Inferior parietal cortex (tissue), 1 donor: ENCODE results near the gene HIPK2.
A peak's percentile ranks its signal among the peaks of the same experiment; 100 is the strongest.
"Not testable (repeated sequence)": the region's sequence is repeated elsewhere in the genome, so short reads cannot be mapped to it uniquely, and the experiment has no call there.

Source experiments
- DNase-seq: peaks from one replicate; pipeline ENCODE4 v3.0.0-alpha.2; 2016; ENCODE audit errors: extremely low spot score

The HIPK2 gene

DNA sequence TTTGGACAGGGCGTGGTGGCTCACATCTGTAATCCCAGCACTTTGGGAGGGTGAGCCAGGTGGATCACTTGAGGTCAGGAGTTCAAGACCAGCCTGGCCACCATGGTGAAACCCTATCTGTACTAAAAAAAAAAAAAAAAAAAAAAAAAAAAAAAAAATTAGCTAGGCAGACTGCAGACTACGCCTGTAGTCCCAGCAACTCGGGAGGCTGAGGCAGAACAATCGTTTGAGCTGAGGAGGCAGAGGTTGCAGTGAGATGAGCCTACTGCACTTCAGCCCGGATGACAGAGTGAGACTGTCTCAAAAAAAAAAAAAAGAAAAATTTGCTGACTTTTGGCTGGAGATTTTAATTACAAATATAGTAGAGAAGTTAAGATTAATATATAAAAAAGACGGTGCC, 104.0 kb downstream of the HIPK2 start:
- no peak for DNase-seq

DNA sequence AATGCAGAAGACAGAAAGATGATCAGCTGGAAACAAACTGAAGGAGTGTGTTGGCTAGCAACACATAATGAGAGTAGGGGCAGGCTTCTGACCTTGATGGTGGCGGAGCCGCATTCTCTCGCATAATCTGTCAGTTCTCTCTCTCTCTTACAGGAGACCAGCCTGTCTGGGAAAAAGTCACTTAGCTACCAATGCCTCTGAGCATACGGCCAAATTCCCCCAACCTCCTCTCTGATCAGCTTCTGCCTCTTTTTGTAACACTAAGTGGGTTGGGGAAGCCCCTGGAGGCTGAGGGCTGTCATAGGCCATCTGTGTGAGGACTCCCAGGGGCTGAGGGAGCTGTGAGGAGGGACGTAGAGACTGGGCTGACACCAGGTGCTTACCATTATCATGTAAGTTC, 104.6 kb downstream of the HIPK2 start:
- DNase-seq, result no peak

DNA sequence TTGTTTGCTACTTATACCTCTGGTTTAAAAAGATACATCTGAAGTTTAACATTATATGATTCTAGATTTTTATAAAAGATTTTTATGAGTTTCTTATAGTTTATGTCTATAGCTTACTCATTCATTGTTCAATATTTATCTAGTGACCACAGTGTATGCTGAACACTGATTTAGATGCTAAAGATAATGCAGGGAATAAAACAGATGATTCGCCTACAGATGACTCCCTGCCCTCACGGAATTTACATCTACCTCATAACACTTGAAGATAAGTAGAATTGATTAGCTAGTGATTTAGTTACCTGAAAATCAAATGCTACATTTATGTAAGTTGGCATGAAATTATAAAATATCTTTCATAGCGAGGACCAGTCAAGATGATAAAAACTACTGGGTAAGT, 105.8 kb downstream of the HIPK2 start:
- no peak for DNase-seq

DNA sequence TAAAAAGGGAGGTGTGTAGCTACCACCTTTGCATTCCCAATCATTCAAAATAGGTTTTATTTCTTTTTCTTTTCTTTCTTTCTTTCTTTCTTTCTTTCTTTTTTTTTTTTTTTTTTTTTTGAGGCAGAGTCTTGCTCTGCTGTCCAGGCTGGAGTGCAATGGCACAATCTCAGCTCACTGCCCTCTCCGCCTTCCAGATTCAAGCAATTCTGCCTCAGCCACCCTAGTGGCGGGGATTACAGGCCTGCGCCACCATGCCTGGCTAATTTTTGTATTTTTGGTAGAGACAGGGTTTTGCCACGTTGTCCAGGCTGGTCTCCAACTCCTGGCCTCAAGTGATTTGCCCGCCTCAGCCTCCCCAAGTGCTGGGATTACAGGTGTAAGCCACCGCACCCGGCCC, 107.1 kb downstream of the HIPK2 start:
- DNase-seq, result not testable (repeated sequence)

DNA sequence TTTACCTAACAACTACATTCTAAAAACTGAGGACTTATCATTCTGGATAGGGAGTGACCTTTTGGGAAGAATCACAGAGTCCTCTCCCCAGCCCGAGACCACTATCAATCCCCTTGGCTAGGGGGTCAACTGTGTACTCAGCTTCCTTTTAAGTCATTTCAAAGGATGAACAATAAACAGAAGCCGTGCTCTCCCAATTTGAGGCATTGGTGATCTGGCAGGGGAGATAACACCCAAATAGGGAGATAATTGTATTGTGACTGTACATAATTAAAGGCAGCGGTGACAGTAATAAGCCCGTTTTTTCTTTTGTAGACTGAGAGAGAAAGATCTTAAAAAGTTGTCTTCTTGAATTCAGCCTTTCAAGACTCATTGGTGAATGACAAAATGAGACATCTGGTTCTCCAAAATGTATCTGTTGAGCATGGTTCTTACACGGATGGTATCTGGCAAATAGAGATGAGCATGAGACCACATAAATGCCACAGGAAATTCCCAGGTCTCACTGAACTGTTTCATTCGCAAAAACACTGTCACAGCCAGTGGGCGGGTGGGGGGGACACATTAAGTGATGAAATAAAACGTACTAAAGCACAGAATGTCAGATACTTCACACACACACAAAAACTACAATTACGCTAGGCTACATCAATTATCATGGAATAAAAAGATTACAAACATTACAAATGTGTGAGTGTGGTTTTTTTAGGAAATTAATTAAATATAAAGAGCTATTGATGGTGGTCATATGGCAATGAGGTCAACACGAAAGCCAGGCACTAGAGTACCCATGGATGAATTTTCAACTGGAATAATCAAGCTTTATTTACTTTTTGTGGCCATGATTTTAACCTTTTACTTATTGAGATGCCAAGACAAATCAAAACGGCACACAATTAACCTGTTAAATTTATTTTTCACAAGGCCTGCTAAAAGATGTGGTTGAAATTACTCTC, 108.4 kb downstream of the HIPK2 start:
- DNase-seq, result no peak

DNA sequence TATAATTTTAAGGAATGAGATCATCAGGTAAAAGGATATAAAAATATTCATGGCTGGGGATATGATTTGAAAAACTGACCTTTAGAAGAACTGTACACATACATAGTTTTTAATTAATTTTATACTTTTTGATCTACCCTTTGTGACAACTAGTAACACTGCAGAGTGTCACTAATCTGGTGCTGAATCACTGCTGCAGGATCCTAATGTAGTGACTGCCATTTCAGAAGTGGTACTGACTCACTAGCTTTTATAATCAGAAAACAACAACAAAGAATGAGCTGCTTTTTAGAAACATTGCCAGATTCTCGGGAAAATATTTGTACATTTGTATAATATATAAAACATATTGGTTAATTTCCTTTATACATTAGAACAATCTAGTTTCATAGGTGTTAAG, 110.4 kb downstream of the HIPK2 start:
- no peak for DNase-seq

DNA sequence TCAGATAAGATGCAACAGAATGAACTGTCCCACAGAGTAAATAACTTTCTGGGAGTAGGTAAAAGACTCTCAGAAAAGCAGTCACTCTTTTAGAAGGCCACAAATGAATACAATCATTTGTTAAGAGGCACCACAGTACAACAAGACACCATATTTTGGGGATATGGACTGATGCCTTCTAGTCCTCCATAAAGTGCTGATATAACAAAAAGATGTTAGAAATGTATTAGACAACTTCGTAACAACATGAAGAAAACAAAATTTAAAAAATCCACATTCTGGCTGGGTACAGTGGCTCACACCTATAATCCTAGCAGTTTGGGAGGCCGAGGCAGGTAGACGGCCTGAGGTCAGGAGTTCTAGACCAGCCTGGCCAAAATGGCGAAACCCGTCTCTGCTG, 111.3 kb downstream of the HIPK2 start:
- no peak for DNase-seq

DNA sequence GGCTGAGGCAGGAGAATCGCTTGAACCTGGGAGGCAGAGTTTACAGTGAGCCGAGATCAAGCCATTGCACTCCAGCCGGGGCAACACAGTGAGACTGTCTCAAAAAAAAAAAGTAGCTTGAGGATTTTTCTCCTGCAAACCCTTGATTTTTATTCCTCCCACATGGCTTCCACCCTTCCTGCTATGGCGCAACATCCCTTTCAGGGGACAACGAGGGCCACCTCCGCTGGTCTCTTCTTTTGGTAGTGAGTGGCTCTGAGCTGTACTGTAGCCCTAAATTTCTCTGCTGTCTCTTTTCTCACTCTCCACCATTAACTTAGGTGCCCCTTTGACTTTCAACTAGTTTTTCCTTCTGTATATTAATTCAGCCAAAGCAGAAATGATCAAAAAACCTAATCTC, 113.4 kb downstream of the HIPK2 start:
- no peak for DNase-seq

DNA sequence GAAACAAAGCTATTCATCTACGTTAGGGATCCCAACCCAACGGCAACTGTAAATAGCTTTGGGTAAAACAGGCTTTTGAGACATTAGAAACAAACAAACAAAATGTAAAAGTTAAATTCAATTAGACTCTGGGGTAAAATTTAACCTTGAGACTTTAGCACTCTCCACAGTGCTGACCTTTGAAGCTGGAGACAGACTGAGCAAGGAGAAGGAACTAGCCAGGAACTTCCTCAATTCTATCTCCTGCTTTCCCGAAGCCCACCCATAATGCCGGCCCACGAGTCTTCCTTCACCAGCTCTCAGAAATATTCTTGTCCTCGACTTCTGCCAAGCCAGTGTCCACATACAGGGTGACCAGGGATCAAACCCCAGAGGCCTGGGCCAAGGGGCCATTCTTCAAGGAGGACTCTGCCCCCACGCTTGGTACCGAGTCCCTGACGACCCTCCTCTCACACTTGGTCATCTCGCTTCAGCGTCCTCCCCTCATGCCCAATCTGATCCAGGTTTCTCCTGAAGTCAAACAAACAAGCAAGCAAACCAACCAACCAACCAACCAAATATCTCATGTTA, 114.1 kb downstream of the HIPK2 start:
- DNase-seq, result no peak

DNA sequence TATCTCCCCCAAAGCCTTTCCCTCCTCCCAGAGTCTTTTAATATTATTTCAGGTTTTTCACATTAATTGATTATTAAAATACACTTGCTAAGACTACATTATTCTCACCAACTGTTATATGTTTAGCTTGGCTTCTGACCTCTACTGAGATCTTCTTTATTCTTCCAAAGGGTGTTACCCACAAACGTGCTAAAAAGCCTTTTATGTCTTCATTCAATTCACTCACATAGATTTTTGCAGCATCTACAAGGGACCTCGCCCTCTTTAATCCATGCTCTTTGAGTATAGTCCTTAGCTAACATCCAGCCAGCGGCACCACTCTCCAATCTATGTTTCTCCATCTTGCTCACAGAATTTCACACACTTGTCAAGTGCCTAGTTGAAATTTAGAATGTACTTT, 115.9 kb downstream of the HIPK2 start:
- DNase-seq, result no peak

DNA sequence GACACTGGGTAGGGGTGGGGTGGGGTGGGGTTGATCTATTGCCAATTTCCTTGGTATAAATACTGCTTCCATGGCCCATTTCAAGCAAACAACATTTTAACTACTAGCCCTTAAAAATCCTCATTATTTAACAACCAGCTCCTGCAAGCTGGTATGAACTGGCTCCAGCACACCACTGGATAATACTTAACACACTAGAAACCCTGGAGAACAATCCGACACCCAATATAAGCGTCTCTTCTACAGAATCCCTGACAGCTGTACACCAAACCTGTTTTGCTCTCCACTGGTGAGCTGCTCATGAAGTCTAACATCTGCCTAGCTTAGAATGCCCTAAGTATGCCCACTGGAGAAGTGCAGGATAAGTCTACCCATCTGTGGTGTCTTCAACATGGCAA, 116.8 kb downstream of the HIPK2 start:
- no peak for DNase-seq

DNA sequence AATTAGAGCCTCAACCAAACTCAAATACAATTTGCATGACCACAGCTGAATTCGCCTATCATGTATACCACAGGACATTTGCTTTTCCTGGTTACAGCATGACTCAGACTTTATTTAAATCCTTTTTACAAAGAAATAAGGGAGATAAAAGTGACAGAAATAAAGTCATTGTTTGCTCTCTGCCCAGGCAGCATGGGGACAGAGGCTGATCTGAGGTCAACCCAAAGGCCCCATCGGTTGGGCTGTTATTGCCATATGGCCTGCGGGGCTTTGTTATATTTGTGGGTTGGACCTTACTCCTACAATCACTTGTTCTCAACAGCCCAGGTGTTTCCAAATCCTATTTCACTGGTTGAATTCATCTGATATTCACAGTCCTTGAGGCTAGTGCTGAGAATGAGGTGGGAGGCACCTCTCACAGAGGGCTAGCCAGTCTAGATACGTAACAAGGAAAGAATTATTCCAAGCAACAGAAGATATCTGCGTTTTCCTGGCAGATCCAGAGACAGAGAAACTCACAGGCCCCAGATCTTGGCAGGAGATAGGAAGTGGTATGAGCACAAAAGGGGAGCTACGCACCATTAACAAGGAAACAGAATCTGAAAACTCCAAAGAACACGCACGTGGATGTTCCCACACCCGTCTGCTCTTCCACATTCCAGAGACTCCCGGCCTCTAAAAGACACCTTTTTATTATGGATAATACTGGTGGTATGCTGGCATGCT, 117.3 kb downstream of the HIPK2 start:
- no peak for DNase-seq

DNA sequence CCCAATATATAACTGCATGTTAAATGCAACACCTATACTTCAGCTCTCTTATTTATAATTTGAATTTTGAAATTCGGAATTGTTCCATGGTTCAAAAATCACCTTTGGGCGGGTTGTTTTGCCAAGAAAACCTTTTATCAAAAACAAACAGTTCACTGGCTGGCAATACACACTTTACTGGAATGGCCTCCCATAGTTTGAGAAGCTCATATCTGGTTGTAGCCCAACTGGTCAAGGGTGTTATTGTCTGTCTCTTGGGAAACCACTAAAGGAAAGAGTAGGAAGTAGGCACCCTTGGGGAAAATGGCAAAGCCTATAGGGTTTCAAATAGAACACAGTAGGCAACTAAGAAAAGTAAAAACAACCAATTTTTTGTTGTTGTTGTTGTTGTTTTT, 117.9 kb downstream of the HIPK2 start:
- no peak for DNase-seq

DNA sequence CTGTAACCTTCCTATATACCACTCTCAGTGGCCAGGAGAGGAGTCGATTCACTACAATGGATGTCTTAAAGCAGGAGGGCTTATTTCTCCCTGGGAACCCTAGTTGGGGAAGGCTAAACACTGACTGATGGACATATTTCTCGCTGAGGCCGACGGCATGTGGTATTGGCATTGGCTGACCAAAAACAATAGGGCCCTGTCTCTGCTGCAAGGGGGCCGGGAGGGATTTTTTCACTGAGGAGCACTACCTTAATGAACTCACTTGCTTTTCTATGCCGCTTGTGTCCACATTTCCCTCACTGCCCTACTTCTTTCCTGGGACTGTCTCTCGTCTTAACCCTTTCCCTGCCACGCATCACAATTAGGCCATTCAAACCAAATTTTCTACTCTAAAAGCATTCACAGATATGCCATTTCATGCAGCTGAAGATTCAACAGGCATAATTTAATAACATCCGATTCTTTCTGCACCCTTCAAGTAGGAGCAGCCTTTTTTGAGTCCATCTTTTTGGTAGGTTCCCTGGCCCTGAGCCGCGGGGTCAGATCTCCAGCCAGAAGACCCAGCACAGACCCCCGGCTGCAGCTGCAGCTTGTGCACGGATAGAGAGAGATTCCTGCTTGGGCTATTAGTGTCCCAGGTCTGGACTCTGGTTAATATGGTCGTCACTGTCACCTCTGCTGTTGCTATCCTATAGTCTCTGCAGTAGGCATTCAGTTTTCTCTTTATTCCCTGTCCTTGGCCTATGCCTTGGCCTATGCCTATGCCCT, 118.7 kb downstream of the HIPK2 start:
- DNase-seq, result peak; percentile 66

DNA sequence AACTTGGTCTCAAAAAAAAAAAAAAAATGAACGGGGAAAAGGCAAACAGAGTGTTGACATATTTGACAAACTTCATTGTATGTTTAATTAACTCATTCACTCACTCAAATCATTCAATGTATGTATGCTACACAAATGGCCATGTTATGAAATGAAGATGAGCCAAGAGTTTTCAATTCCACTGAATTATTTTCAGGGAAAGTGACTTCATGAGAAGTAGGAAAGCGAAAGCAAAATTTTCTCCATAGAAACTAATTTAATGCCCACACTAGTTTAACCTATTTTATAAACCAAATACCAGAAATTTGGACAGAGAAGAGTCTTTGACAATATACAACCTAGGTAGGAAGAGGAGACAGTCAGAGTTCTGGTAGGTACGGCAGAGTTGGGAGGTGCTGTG, 119.5 kb downstream of the HIPK2 start:
- DNase-seq, result no peak

DNA sequence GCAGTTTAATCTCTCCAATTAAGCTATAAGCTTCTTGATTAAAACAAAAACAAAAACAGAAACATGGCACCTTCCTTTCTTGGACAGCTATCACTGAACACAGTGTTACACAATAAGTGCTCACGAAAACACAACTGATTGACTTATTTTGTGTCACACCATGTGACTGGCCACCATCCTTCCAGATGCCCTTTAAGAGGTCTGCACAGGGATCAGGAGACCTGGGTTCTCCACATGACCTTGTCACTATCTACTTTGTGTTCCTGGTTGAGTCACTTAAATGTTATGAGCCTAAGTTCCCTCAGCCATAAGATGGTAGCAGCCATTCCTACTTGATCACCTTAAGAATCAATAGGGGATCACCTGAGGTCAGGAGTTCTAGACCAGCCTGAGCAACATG, 120.1 kb downstream of the HIPK2 start:
- no peak for DNase-seq

DNA sequence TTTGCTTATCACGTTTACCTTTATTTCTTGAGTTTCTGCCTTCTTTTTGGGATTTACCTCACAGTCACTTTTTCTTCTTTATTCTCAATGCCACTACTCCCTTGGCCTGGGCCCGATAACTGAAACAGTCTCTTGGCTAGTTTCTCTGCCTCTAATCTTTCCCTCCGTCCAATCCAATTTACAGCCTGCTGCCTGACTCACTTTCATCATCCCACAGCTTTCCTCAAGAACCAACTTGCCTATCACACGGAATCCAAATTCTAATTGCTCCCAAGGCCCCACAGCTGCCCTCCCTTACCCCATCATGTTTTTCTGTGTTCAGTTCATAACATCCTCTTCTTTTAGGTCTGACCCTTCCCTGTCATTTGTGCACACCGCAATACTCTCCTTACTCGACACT, 121.4 kb downstream of the HIPK2 start:
- no peak for DNase-seq

DNA sequence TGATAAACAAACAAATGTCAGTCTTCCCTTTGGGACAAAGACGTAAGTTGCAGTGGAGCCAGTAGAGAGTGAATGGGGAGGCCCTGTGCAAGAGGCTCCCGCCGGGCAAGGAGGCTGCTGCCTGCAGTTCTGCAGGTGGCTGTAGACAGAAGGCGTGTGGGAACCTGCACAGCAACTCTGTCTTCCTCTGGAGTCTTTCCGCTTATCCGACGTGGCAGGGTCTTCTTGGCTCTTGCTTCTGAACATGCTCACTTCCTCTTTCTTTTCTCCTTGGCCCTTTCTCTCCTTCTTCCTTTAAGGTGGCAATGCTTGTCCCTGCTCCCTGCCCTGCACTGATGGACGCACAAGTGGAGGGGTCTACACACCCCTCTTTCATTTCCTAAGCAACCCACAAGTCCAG, 122.5 kb downstream of the HIPK2 start:
- no peak for DNase-seq

DNA sequence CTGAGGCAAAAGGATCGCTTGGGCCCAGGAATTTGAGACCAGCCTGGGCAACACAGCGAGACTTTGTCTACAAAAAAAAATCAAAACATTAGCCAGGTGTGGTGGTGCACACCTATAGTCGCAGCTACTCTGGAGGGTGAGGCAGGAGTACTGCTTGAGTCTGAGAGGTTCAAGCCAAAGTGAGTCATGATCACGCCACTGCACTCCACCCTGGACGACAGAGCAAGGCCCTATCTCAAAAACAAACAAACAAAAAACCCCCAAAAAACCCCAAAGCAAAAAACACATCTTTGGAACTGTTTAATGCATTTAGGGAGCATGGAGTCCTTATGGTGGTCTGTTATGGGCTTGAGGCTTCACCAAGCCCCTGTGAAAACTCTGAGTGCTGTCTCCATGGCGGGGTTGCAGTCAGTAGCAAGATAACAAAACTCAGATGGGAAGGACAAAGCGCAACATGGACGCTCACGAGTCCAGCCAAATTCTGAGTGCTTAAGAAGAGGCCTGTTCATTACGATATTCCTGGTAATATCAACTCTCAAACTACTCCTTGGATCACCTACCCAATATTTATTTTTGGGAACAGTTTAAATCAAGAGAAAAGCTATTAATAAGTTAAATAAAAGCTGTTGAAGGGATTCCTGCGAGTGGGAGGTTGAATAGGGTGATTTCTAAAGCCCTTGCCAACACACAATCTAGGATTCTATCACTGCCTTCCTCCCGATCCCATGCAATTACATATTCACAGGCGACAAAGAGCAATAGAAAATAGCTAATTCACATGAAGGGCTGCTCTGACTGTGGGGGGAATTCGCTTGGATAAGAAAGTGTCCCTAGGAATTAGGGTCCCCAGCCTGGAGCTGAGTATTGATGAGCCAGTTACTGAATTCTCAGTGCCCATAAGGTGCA, 123.3 kb downstream of the HIPK2 start:
- no peak for DNase-seq

DNA sequence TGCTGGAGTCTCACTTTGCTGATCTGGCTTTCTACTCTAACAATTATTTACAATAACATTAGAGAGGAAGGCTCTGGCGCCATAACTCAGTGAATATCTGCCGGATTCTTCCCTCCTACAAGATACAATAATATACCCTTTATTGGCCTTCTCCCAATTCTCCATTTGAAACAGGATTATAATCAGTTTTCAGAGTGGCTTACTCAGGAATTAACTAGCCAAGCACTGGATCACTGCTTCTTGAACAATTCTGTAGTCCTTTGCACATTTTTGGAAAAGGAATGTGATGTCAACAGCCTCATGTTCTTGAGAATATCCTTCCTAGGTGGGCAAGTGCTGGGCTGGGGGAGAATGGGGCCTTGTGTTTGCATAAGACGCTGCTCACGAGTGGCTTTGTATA, 125.9 kb downstream of the HIPK2 start:
- DNase-seq, result no peak

DNA sequence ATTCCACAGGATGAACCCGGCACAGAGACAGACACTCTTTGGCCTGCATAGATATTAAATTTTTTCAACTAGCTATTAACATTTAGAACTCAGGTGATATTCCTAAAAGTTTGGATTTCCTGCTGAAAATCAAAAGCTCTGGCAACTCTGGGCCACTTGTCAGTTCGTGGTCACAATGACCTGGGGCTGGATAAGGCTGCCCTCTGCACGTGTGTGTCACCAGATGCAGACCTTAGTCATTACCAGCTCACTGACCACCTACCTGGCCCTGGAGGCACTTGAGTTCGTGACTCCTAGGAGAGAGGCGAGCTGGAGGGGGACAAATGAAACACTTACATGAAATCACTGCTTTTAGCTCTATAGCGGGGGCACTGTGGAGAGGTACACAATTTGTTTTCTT, 126.5 kb downstream of the HIPK2 start:
- no peak for DNase-seq
